A673 (cell line): ENCODE results near the gene KLF11. TPM values are rescaled to one million over a fixed set of nuclear protein-coding genes. Genes with fewer than 3 reads are reported as not detected.

Experiments
- BruUV-seq: library from RNA; stranded (reverse); fragments of 400-500 nt; replicated peaks from 2 replicates; lab custom pipeline; 2021; lab: Mats Ljungman, UMichigan
- CTCF ChIA-PET: fragments of 300-600 bp; sonication (Branson Sonifier 250); formaldehyde crosslinking; loops from one replicate; lab custom pipeline; 2022; ENCODE audit warnings: antibody characterized with exemption; lab: Charles Lee
- POLR2A ChIA-PET: fragments of 300-600 bp; sonication (Branson Sonifier 250); formaldehyde crosslinking; loops from one replicate; lab custom pipeline; 2022; ENCODE audit warnings: antibody characterized with exemption; ENCODE audit not compliant: low non-redundant PET; lab: Charles Lee
- DNase-seq: peaks from one replicate; pipeline ENCODE4 v3.0.0-alpha.2; 2015; ENCODE audit warnings: low spot score
- H3K27ac ChIP-seq: fragments of 200-600 bp; sonication (generic); 2 replicates; pipeline ENCODE4 v1.5.1; 2016; ENCODE audit warnings: mixed run types, low read depth, mild to moderate bottlenecking, mixed read lengths, antibody characterized with exemption, low read length; ENCODE audit not compliant: poor library complexity, severe bottlenecking
- H3K27me3 ChIP-seq: fragments of 200-600 bp; sonication (generic); replicated peaks from 2 replicates; pipeline ENCODE4 v1.6.1; 2017; ENCODE audit warnings: mixed run types, low read depth, mild to moderate bottlenecking, mixed read lengths, antibody characterized with exemption, low read length; ENCODE audit not compliant: insufficient read depth, poor library complexity
- H3K36me3 ChIP-seq: fragments of 200-600 bp; sonication (generic); 2 replicates; pipeline ENCODE4 v1.6.1; 2016; ENCODE audit warnings: mixed run types, mild to moderate bottlenecking, mixed read lengths, antibody characterized with exemption, low read length; ENCODE audit not compliant: insufficient read depth, poor library complexity, severe bottlenecking
- H3K4me1 ChIP-seq: fragments of 200-600 bp; sonication (generic); 2 replicates; pipeline ENCODE4 v1.6.1; 2017; ENCODE audit warnings: mixed run types, mild to moderate bottlenecking, mixed read lengths, antibody characterized with exemption, low read length; ENCODE audit not compliant: insufficient read depth, poor library complexity, severe bottlenecking
- H3K4me3 ChIP-seq: fragments of 200-600 bp; sonication (generic); 2 replicates; pipeline ENCODE4 v1.5.1; 2016; ENCODE audit warnings: low read depth, mixed run types, mild to moderate bottlenecking, mixed read lengths, low read length; ENCODE audit not compliant: poor library complexity, severe bottlenecking
- H3K9me3 ChIP-seq: fragments of 200-600 bp; sonication (generic); 2 replicates; pipeline ENCODE4 v1.6.1; 2016; ENCODE audit warnings: mixed run types, low read depth, mild to moderate bottlenecking, mixed read lengths, antibody characterized with exemption, low read length; ENCODE audit not compliant: poor library complexity, severe bottlenecking
- EZH2 ChIP-seq: fragments of 200-600 bp; sonication (generic); IDR thresholded peaks from 2 replicates; pipeline ENCODE4 v1.6.1; 2017; ENCODE audit warnings: borderline replicate concordance, low read depth, mild to moderate bottlenecking, mixed read lengths, antibody characterized with exemption, low read length; ENCODE audit not compliant: poor library complexity, severe bottlenecking
- intact Hi-C: fragments of 100-400 bp; cut with micrococcal nuclease; formaldehyde crosslinking; loops from one replicate; pipeline ENCODE4 v1.10.0; 2022; ENCODE audit not compliant: unreplicated experiment
- total RNA-seq: library from RNA; stranded (reverse); gene quantifications from 2 replicates; pipeline ENCODE4 v1.2.3, GENCODE V29; 2021
- TF ChIP-seq, protein P1 (sequence below): fragments of 300-800, 200-600 bp; sonication (generic); conservative IDR thresholded peaks from 2 replicates; pipeline ENCODE4 v1.5.1; 2017; ENCODE audit warnings: low read depth, mild to moderate bottlenecking, antibody characterized with exemption, low read length, moderate library complexity, mixed read lengths

KLF11 gene
- total RNA-seq, 1 experiment from 2014 or later, result 3.0 TPM

DNA sequence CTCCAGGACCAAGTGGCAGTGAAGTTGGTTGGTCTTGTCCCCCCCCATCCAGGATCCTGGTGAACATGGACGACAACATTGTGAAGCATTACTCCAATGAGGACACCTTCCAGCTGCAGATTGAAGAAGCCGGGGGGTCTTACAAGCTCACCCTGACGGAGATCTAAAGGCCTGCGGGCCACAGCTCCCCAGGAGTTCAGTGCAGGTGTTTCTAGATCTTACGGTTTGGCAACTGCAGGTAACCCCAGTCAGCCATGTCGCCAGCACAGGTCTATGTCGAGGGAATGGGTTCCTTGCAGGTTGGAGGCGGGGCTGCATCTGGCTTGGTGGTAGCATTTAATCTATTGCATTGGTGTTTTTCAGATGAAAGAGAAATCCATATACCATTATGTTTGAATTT is 42.8 kb upstream of the KLF11 start:
- Histone ChIP-seq H3K27me3 (no peaks in the 10 kb centered on the region), H3K36me3 (no peaks in the 10 kb centered on the region), H3K4me1 (peaks cover 12% of the 10 kb centered on the region), H3K4me3 (no peak overlapping the region), H3K27ac (no peak overlapping the region), H3K9me3 (no peaks in the 10 kb centered on the region)
- no peak for DNase-seq
- CTCF ChIA-PET, result no interaction called here
- POLR2A ChIA-PET, result no interaction called here
- TF ChIP-seq, protein P1, sequence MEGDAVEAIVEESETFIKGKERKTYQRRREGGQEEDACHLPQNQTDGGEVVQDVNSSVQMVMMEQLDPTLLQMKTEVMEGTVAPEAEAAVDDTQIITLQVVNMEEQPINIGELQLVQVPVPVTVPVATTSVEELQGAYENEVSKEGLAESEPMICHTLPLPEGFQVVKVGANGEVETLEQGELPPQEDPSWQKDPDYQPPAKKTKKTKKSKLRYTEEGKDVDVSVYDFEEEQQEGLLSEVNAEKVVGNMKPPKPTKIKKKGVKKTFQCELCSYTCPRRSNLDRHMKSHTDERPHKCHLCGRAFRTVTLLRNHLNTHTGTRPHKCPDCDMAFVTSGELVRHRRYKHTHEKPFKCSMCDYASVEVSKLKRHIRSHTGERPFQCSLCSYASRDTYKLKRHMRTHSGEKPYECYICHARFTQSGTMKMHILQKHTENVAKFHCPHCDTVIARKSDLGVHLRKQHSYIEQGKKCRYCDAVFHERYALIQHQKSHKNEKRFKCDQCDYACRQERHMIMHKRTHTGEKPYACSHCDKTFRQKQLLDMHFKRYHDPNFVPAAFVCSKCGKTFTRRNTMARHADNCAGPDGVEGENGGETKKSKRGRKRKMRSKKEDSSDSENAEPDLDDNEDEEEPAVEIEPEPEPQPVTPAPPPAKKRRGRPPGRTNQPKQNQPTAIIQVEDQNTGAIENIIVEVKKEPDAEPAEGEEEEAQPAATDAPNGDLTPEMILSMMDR, result no peak
- TF ChIP-seq EZH2, result no peak
- BruUV-seq, result no TSS peak
- intact Hi-C loops, result no loop called here

DNA sequence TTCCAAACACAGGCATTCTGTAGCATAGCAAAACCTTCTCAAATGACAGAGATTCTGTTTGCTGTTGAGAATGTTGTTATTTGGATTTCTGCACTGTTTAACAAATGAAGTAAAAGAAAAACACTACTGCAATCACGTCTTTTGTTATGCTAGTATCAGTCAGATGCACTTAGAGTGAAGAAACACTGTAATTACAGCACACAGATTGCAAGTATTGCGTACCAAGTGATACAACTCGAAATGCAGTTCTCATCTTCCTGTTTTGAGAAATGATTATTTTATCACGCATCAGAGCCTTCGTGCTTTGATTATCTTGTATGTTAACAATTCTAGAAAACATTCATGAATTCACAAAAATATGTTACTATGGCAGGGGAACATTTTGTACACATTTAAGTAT is 41.8 kb upstream of the KLF11 start:
- CTCF ChIA-PET, result no interaction called here
- no peak for TF ChIP-seq EZH2
- TF ChIP-seq, protein P1, result no peak
- intact Hi-C loops, result no loop called here
- no TSS peak for BruUV-seq
- DNase-seq, result no peak
- POLR2A ChIA-PET, result no interaction called here
- H3K27ac ChIP-seq, result no peak overlapping the region
- H3K27me3 ChIP-seq, result no peaks in the 10 kb centered on the region
- peaks cover 12% of the 10 kb centered on the region for H3K4me1 ChIP-seq
- H3K4me3 ChIP-seq, result no peak overlapping the region
- no peaks in the 10 kb centered on the region for H3K36me3 ChIP-seq
- H3K9me3 ChIP-seq, result no peaks in the 10 kb centered on the region

DNA sequence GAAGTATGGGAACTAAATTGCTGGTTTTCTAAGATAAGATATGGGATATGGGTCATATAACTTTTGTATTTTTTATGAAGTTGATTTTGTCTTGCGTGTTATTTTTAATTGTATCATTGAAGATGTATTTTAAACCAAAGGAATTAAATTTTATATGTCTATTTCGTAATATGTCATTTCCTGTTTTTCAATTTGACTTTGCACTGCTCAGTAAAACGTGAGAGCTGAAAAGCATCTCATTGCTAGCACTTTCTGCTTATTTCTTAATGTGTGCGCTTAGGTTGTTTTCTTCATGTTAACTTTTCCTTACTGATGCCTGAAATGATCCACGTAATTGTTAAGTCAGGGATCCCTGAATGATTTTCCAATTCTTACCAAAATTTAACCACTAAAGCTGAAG is 41.2 kb upstream of the KLF11 start:
- BruUV-seq, result no TSS peak
- H3K27me3 ChIP-seq, result no peaks in the 10 kb centered on the region
- H3K36me3 ChIP-seq, result no peaks in the 10 kb centered on the region
- H3K4me1 ChIP-seq, result peaks cover 12% of the 10 kb centered on the region
- ChIA-PET POLR2A (no interaction called here), CTCF (no interaction called here)
- no peaks in the 10 kb centered on the region for H3K9me3 ChIP-seq
- no peak for DNase-seq
- no peak for TF ChIP-seq EZH2
- TF ChIP-seq, protein P1, result no peak
- H3K27ac ChIP-seq, result no peak overlapping the region
- H3K4me3 ChIP-seq, result no peak overlapping the region
- intact Hi-C loops, result no loop called here
